Omental fat pad (tissue), 4 donors: Measurements from ENCODE around the gene CAMK1D. TPM values are rescaled to one million over a fixed set of nuclear protein-coding genes. Genes with fewer than 3 reads are reported as not detected.
"Not testable (repeated sequence)": the region's sequence is repeated elsewhere in the genome, so short reads cannot be mapped to it uniquely, and the experiment has no call there.

Experiments used
- ATAC-seq: fragments of 150-250 bp; one replicate; pipeline ENCODE4 v1.9.1; 2016; ENCODE audit warnings: mild to moderate bottlenecking, moderate library complexity; ENCODE audit not compliant: low FRiP score
- DNase-seq: peaks from one replicate; pipeline ENCODE4 v3.0.0-alpha.2; 2019; ENCODE audit warnings: low spot score
- total RNA-seq, 4 donors: library from RNA; depleted of rRNA; stranded (reverse); fragments of >200 nt; gene quantifications; one replicate each; pipeline ENCODE4 v1.1.0, GENCODE V29; 2016
- TF ChIP-seq, protein P1 (sequence below), 3 donors: fragments of 450-650 bp; IDR thresholded peaks; one replicate each; pipeline ENCODE4 v1.5.1; 2016 to 2017; ENCODE audit warnings: antibody characterized with exemption in 3 of 3, mild to moderate bottlenecking in 3 of 3, moderate library complexity in 2 of 3

CAMK1D gene
- total RNA-seq, 4 donors from 2014 or later = 6.0 to 15.8 (median 8.8) TPM

DNA sequence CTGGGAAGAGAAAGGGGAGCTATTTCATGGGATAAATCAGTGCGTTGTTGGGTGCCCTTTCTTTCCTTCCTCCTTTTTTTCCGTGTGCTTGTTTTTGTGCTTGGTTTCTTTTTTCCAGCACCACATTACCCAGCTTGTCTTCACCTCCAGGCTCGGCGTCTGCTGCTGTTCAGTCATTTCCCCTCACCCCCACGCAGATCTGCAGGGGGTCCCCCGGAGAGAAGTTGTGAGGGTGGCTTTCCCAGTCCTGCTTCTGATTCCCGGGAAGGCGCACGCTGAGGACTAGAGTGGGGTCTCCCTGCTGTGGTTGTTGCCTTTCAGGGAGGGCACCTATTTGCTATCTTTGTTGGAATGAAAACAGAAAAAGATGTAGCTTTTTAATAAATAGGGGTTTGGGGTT, 1.6 kb downstream of the CAMK1D start:
- DNase-seq (no peak), ATAC-seq (no peak)
- TF ChIP-seq, protein P1, sequence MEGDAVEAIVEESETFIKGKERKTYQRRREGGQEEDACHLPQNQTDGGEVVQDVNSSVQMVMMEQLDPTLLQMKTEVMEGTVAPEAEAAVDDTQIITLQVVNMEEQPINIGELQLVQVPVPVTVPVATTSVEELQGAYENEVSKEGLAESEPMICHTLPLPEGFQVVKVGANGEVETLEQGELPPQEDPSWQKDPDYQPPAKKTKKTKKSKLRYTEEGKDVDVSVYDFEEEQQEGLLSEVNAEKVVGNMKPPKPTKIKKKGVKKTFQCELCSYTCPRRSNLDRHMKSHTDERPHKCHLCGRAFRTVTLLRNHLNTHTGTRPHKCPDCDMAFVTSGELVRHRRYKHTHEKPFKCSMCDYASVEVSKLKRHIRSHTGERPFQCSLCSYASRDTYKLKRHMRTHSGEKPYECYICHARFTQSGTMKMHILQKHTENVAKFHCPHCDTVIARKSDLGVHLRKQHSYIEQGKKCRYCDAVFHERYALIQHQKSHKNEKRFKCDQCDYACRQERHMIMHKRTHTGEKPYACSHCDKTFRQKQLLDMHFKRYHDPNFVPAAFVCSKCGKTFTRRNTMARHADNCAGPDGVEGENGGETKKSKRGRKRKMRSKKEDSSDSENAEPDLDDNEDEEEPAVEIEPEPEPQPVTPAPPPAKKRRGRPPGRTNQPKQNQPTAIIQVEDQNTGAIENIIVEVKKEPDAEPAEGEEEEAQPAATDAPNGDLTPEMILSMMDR (IDR thresholded peaks at IDR 0.05) = no peak

DNA sequence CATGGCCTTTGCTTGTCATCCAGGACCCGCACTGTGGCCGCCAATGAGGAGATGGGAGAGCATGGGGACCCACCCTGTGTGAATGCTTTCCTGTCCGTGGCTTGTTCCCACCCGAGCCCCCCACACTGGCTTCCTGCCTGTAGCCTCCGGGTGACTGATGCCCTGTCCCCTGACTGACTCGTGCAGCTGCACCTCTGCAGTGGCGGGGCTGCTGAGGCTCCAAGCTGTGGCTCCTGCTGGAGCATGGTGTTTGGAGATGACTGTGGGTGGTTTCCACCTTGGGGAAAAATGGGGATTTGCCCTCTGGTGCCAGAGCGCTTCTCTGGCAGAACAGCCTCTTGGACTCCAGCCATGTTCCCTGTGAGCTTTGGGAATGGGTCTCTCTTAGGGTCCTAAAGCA, 2.1 kb downstream of the CAMK1D start:
- TF ChIP-seq, protein P1 (IDR thresholded peaks at IDR 0.05) = no peak
- no peak for ATAC-seq
- no peak for DNase-seq

DNA sequence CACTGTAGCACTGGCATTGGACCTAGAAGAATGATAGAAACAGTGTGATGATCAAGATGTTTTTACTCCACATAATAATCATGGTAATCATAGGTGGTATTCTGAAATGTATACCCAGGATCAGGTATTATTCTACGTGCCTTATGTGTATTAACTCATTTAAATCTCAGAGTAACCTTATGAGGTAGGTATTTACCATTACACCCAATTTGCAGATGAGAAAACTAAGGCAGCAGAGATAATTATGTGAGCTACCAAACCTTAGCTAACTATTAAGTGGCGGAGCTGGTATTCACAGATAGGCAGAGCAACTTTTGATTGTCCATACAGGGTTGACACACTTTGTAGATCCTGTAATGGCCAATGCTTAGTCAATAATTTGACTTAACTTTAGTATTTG, 2.5 kb downstream of the CAMK1D start:
- TF ChIP-seq, protein P1 (IDR thresholded peaks at IDR 0.05) = no peak
- ATAC-seq (no peak), DNase-seq (no peak)

DNA sequence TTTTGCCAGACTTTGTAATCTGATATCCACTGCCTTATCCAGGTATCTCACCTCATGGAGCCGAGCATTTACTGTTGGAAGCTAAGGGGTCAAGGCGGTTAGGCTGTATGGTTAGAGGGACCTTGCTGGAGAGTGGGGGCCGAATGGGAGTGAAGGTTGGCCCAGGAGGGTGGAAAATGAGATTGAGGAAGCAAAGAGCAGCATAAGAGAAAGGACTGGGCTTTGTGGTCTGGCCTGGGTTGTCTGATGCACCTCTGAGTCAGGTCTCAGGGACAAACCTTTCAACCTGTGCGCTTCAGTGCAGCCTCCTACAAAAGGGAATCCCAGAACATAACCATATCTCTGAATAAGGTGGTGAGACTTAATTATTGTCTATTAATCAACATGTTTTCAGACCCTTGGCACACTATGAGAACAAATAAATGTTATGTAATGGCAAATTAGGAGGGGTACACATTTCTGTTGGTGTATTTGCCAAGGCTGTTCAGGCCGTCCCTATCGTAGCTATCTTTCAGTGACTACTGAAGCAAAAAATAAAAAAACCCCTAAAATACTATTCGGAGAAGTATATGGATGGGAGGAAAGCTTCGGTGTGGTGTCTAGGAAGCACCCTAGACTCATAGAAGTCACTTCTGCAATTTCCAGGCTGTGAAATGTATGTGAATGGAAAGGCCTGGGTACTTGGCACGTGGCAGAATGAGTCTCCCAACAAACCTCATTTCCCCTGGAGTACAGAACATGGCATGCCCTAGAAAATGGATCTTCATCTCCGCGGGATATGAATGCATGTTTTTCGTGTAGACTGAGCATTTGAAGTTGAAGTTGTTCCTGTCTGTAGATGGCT, 4.3 kb downstream of the CAMK1D start:
- no peak for ATAC-seq
- TF ChIP-seq, protein P1 (IDR thresholded peaks at IDR 0.05) = no peak
- DNase-seq = no peak

DNA sequence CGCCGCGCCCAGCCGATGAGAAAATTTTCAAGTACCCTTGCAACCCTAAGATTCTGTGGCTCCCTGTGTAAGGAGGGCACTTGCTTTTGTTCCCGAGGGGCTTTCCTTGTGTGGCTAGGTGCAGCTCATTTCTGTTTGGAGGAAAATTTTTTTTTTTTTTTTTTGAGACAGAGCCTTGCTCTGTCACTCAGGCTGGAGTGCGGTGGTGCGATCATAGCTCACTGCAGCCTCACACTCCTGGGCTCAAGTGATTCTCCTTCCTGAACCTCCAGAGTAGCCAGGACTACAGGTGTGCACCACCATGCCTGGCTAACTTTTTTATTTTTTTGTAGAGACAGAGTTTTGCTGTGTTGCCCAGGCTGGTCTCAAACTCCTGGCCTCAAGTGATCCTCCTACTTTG, 5.3 kb downstream of the CAMK1D start:
- ATAC-seq, DNase-seq: not testable (repeated sequence)

DNA sequence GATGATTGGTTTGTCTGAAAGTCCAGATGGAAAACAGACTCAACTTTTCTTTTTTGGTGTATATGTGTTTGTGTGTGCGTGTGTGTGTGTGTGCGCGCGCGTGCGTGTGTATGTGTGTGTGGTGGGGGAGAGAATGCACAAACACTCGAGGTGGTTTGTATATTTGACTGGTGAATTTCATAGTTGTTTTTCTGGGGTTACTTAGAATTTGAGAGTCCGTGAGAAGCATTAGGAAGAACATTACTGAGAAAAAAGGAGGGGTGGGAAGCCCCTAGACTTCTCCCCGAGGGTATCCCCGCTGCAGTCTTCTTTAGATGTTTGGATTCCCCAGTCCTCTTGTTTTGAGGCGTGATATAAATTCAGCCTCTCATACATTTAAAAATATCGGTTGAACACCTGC, 6.0 kb downstream of the CAMK1D start:
- TF ChIP-seq, protein P1 (IDR thresholded peaks at IDR 0.05) = no peak
- no peak for DNase-seq
- no peak for ATAC-seq

DNA sequence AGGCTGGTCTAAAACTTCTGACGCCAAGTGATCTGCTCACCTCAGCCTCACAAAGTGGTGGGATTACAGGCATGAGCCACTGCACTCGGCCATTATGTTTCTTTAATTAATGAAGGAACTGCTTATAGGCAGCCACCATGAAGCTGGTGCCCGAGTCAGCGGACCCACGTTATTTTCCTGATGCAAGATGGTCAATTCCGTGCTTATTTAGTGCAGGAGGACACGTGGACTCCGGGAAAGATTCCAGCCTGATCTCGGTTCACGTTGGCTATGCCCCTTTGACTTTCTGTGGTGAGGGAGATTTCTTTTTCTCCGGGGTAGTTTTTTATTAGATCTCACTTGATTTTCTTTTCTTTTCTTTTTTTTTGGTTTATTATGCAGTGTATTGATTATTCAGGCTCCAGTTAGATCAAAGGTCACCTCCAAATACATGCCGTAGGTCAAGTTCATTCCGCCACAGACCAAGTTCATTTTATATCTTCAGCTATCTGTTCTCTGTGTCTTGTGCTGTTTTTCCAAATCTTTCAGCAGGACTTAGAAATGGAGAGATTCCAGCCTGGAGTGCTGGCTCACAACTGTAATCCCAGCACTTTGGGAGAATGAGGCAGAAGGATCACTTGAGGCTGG, 8.3 kb downstream of the CAMK1D start:
- ATAC-seq (no peak), DNase-seq (no peak)
- TF ChIP-seq, protein P1 (IDR thresholded peaks at IDR 0.05) = no peak
